ENCODE data around the gene CCDC54. TPM values are rescaled to one million over a fixed set of nuclear protein-coding genes. Genes with fewer than 3 reads are reported as not detected.

Gene CCDC54
- total RNA-seq, 1 experiment from 2014 or later: not detected

GRCh38 chr3:107394502-107394901 is 17.3 kb downstream of the CCDC54 start:
- H4K5ac ChIP-seq (ENCODE audit: insufficient read length, low read depth, low read length): no peak overlapping the region
- no peak overlapping the region for H2BK15ac ChIP-seq (ENCODE audit: low read depth, low read length)
- DNase-seq: no peak
- H3K4ac ChIP-seq (ENCODE audit: low read depth, low read length): no peak overlapping the region
- no peaks in the 10 kb centered on the region for H4K20me1 ChIP-seq (ENCODE audit: control insufficient read depth, insufficient read depth, insufficient read length)
- Mint-ChIP-seq H3K27ac (0 out of 7 replicates have a peak overlapping the region, but pooled peaks of 1 of the 3 experiments have one; percentile 37), H3K9me3 (no peaks in the 10 kb centered on the region), H3K36me3 (ENCODE audit: insufficient read depth in 1 of 3, low read depth in 3 of 3) (no peaks in the 10 kb centered on the region), H3K4me1 (peaks cover 7 to 14% of the 10 kb centered on the region in 2 experiments), H3K27me3 (ENCODE audit: low read depth) (no peaks in the 10 kb centered on the region), H3K4me3 (no peak overlapping the region)
- H2AFZ ChIP-seq (ENCODE audit: low read length): peak overlapping the region; percentile 53
- H2BK120ac ChIP-seq (ENCODE audit: low read depth, low read length, poor library complexity, severe bottlenecking): no peak overlapping the region
- H3K18ac ChIP-seq (ENCODE audit: insufficient read length, low read depth, low read length): no peak overlapping the region
- no peak overlapping the region for H2BK20ac ChIP-seq (ENCODE audit: low read depth, low read length, poor library complexity, severe bottlenecking)
- no peak overlapping the region for H3K23ac ChIP-seq (ENCODE audit: insufficient read length, low read depth, low read length)
- no peak overlapping the region for H3K14ac ChIP-seq (ENCODE audit: insufficient read depth, low read length)
- H4K91ac ChIP-seq (ENCODE audit: insufficient read length, low read depth, low read length): no peak overlapping the region
- H3K79me2 ChIP-seq (ENCODE audit: insufficient read depth, low read length): no peaks in the 10 kb centered on the region
- no peak overlapping the region for H3K56ac ChIP-seq (ENCODE audit: insufficient read length, low read depth, low read length)
- H3K4me1 ChIP-seq (ENCODE audit: insufficient read depth, low read length): peaks cover 4% of the 10 kb centered on the region; the same call in 1 of the 2 replicates
- H3T11ph ChIP-seq (ENCODE audit: low read length): no peak overlapping the region
- no peaks in the 10 kb centered on the region for H3K9me3 ChIP-seq (ENCODE audit: control insufficient read depth, low read depth, low read length)
- no peaks in the 10 kb centered on the region for H3K79me1 ChIP-seq (ENCODE audit: insufficient read depth, low read depth, low read length, poor library complexity, severe bottlenecking)
- no peak overlapping the region for H4K8ac ChIP-seq (replicated peaks; ENCODE audit: insufficient read length, low read depth, low read length)
- no peaks in the 10 kb centered on the region for H3K27me3 ChIP-seq (ENCODE audit: insufficient read depth, low read length)
- no peak for TF ChIP-seq CTCF (conservative IDR thresholded peaks at IDR 0.05)
- H2AK5ac ChIP-seq (ENCODE audit: insufficient read length, low read length): no peak overlapping the region
- no peaks in the 10 kb centered on the region for H3K23me2 ChIP-seq (ENCODE audit: insufficient read length, low read depth, low read length, poor library complexity, severe bottlenecking)
- WGBS (ENCODE audit: extremely low coverage, insufficient read length, low lambda C conversion rate): no CpG with 5 or more reads among the region's 1 CpG
- H3K4me2 ChIP-seq (ENCODE audit: insufficient read depth, insufficient read length, low read length): no peak overlapping the region
- H2BK5ac ChIP-seq (ENCODE audit: insufficient read length, low read length): no peak overlapping the region
- H2BK12ac ChIP-seq (ENCODE audit: insufficient read length, low read depth, low read length): no peak overlapping the region
- no peak overlapping the region for H3K27ac ChIP-seq (ENCODE audit: insufficient read length, low read depth, low read length)
- no peak overlapping the region for H3K9ac ChIP-seq (ENCODE audit: extremely low read depth, insufficient read length, low read length)

Data from H9 (cell line).